ENCODE measurements around the gene VAC14. TPM values are rescaled to one million over a fixed set of nuclear protein-coding genes. Genes with fewer than 3 reads are reported as not detected.

Gene VAC14
- total RNA-seq, 4 donors from 2014 or later: 39.5 to 65.5 (median 45.4) TPM

GRCh38 chr16:70725024-70725911, 75.7 kb downstream of the VAC14 start:
- DNase-seq (ENCODE audit: low spot score in 2 of 2): no peak
- Histone ChIP-seq H3K27ac (peak overlapping the region; percentile 73), H3K27me3 (no peaks in the 10 kb centered on the region), H3K4me3 (no peak overlapping the region), H3K4me1 (peaks cover 26% of the 10 kb centered on the region), H3K9me3 (no peaks in the 10 kb centered on the region), H3K36me3 (peaks cover 10% of the 10 kb centered on the region)
- WGBS: 76% methylated on average over 14 of the region's 22 CpGs
- no peak for TF ChIP-seq CTCF (IDR thresholded peaks at IDR 0.05)
- no peak for TF ChIP-seq POLR2AphosphoS5 (IDR thresholded peaks at IDR 0.05)
- TF ChIP-seq POLR2A (IDR thresholded peaks at IDR 0.05): no peak
- TF ChIP-seq EP300 (IDR thresholded peaks at IDR 0.05): no peak

GRCh38 chr16:70724146-70725023, 76.6 kb downstream of the VAC14 start:
- Histone ChIP-seq H3K4me1 (peaks cover 26% of the 10 kb centered on the region), H3K9me3 (no peaks in the 10 kb centered on the region), H3K4me3 (no peak overlapping the region), H3K27me3 (no peaks in the 10 kb centered on the region), H3K27ac (peak overlapping the region; percentile 73), H3K36me3 (peaks cover 10% of the 10 kb centered on the region)
- DNase-seq (ENCODE audit: low spot score in 2 of 2): no peak
- WGBS: 100% methylated on average over 6 of the region's 15 CpGs
- no peak for TF ChIP-seq EP300 (IDR thresholded peaks at IDR 0.05)
- no peak for TF ChIP-seq CTCF (IDR thresholded peaks at IDR 0.05)
- no peak for TF ChIP-seq POLR2A (IDR thresholded peaks at IDR 0.05)
- no peak for TF ChIP-seq POLR2AphosphoS5 (IDR thresholded peaks at IDR 0.05)

- Histone ChIP-seq H3K4me1 (peaks cover 26% of the 10 kb centered on the region), H3K36me3 (peaks cover 10% of the 10 kb centered on the region)
- 80% methylated on average over 2 of the region's 6 CpGs for WGBS
Measured at GRCh38 chr16:70723740-70724145, 77.2 kb downstream of the VAC14 start.

GRCh38 chr16:70721202-70721963, 79.6 kb downstream of the VAC14 start:
- TF ChIP-seq EP300 (IDR thresholded peaks at IDR 0.05) (no peak), POLR2AphosphoS5 (IDR thresholded peaks at IDR 0.05) (no peak), POLR2A (IDR thresholded peaks at IDR 0.05) (no peak), CTCF (IDR thresholded peaks at IDR 0.05) (no peak)
- Histone ChIP-seq H3K36me3 (peaks cover 6% of the 10 kb centered on the region), H3K4me1 (peaks cover 25% of the 10 kb centered on the region), H3K9me3 (no peaks in the 10 kb centered on the region), H3K27me3 (no peaks in the 10 kb centered on the region), H3K4me3 (no peak overlapping the region), H3K27ac (no peak overlapping the region)
- 86% methylated on average over 18 of the region's 18 CpGs for WGBS
- no peak for DNase-seq (ENCODE audit: low spot score in 2 of 2)

More at GRCh38 chr16:70723740-70724145, 77.2 kb downstream of the VAC14 start:
- Histone ChIP-seq H3K9me3 (no peaks in the 10 kb centered on the region), H3K27me3 (no peaks in the 10 kb centered on the region), H3K4me3 (no peak overlapping the region), H3K27ac (no peak overlapping the region)
- DNase-seq (ENCODE audit: low spot score in 2 of 2): no peak
- TF ChIP-seq CTCF (IDR thresholded peaks at IDR 0.05): no peak
- no peak for TF ChIP-seq EP300 (IDR thresholded peaks at IDR 0.05)
- TF ChIP-seq POLR2AphosphoS5 (IDR thresholded peaks at IDR 0.05): no peak
- no peak for TF ChIP-seq POLR2A (IDR thresholded peaks at IDR 0.05)

All from suprapubic skin (tissue), 4 donors.